ENCODE data around the gene KRT76. TPM values are rescaled to one million over a fixed set of nuclear protein-coding genes. Genes with fewer than 3 reads are reported as not detected.

KRT76 gene
- total RNA-seq (2014; rRNA removed; shearing (Covaris generic)) (not detected in 2 replicates), polyA plus RNA-seq (2016; fragmentation: Nextera tagmentation; extraction: Ambion mirVana) (not detected in 2 replicates)

- no peaks in the 10 kb centered on the region for H3K9me3 ChIP-seq (ENCODE audit: low read depth)
- no peaks in the 10 kb centered on the region for H4K20me1 ChIP-seq (ENCODE audit: insufficient read depth)
- H3F3A ChIP-seq (ENCODE audit: insufficient read depth): no peaks in the 10 kb centered on the region
- H3K27ac ChIP-seq: no peak within 1 kb of the TSS
- H3K79me2 ChIP-seq (ENCODE audit: insufficient read depth): no peaks in the 10 kb centered on the region
- TF ChIP-seq EZH2 (IDR thresholded peaks at IDR 0.05; ENCODE audit: insufficient read depth, poor library complexity, severe bottlenecking) (no peak), EZH2phosphoT487 (IDR thresholded peaks at IDR 0.05; ENCODE audit: insufficient read depth, low read depth) (no peak)
- H3K27me3 ChIP-seq (replicated peaks; ENCODE audit: insufficient read depth): peaks cover 82% of the 10 kb centered on the region
- H3K4me1 ChIP-seq (ENCODE audit: insufficient read depth): no peaks in the 10 kb centered on the region
- H3K4me2 ChIP-seq (ENCODE audit: unreplicated experiment): no peak within 1 kb of the TSS
- DNase-seq: no peak
- no peak within 1 kb of the TSS for H3K4me3 ChIP-seq
- no peaks in the 10 kb centered on the region for H3K36me3 ChIP-seq (ENCODE audit: low read depth)
- in situ Hi-C loops (cut with MboI): no loop called here
- no peak within 1 kb of the TSS for H2AFZ ChIP-seq
- WGBS, 2 experiments (ENCODE audit: low coverage in 1 of 2, low lambda C conversion rate in 2 of 2, missing lambda C conversion rate in 2 of 2): 51 to 56% methylated on average over 8 of the region's 8 CpGs
- no peaks in the 10 kb centered on the region for H3K9me2 ChIP-seq (ENCODE audit: insufficient read depth)
- no peak within 1 kb of the TSS for H3K9ac ChIP-seq
Measured at GRCh38 chr12:52776913-52777395, at the start of gene KRT76. KRT76 (minus strand) TSS chr12:52777345; CDS start chr12:52777291, 54 bp downstream.

- no peak overlapping the region for H3K9ac ChIP-seq
- no peaks in the 10 kb centered on the region for H3K79me2 ChIP-seq (ENCODE audit: insufficient read depth)
- H3K27me3 ChIP-seq (replicated peaks; ENCODE audit: insufficient read depth): no peaks in the 10 kb centered on the region
- no peak overlapping the region for H3K4me2 ChIP-seq (ENCODE audit: unreplicated experiment)
- H3K9me3 ChIP-seq (ENCODE audit: low read depth): no peaks in the 10 kb centered on the region
- DNase-seq: no peak
- WGBS, 2 experiments (ENCODE audit: low coverage in 1 of 2, low lambda C conversion rate in 2 of 2, missing lambda C conversion rate in 2 of 2): 63% methylated on average over 4 of the region's 4 CpGs
- in situ Hi-C loops (cut with MboI): no loop called here
- H3K4me3 ChIP-seq: no peak overlapping the region
- H2AFZ ChIP-seq: no peak overlapping the region
- no peaks in the 10 kb centered on the region for H3K36me3 ChIP-seq (ENCODE audit: low read depth)
- H3K27ac ChIP-seq: no peak overlapping the region
- H3F3A ChIP-seq (ENCODE audit: insufficient read depth): peaks cover 8% of the 10 kb centered on the region; the same call in 1 of the 2 replicates
- no peaks in the 10 kb centered on the region for H4K20me1 ChIP-seq (ENCODE audit: insufficient read depth)
- H3K4me1 ChIP-seq (ENCODE audit: insufficient read depth): peaks cover 18% of the 10 kb centered on the region
- TF ChIP-seq EZH2phosphoT487 (IDR thresholded peaks at IDR 0.05; ENCODE audit: insufficient read depth, low read depth) (no peak), EZH2 (IDR thresholded peaks at IDR 0.05; ENCODE audit: insufficient read depth, poor library complexity, severe bottlenecking) (no peak)
- H3K9me2 ChIP-seq (ENCODE audit: insufficient read depth): no peaks in the 10 kb centered on the region; the same call in 1 of the 2 replicates
Measured at GRCh38 chr12:52825961-52826360, 48.8 kb upstream of the KRT76 start.

DNA sequence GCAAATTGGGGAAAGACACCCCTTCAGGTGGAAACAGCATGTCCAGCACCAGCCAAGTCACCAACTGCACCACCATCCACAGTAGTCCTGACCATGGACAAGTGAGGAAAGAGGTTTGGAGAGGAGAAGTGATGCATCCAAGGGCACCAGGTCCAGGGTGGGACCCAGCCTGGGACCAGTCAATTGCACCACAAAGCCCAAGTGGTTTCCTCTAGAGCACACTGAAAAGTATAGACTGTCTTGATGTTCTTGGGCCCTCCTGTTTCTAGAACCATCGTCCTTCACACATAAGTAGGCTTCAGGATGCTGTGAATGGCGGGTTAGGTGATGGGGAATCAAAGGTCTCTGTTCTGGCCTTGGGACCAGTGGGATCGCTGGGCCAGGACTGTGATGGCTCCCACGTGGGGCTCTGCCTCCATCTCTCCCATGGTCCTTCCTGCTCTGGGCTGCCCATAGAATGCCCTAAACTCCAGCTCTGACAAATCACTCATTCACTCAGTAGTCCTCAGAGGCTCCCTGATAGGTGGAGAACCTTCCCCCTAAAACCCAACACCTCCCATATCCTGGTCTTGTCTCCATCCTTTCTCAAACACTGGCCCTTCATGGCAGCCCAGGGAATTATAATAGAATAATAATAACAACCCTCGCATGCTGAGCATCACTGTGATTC lies 47.7 kb upstream of the KRT76 start:
- Histone ChIP-seq H3F3A (ENCODE audit: insufficient read depth) (peaks cover 8% of the 10 kb centered on the region; the same call in 1 of the 2 replicates), H3K27me3 (replicated peaks; ENCODE audit: insufficient read depth) (peaks cover 4% of the 10 kb centered on the region; the same call in 1 of the 2 replicates), H3K9me3 (ENCODE audit: low read depth) (no peaks in the 10 kb centered on the region), H3K4me1 (ENCODE audit: insufficient read depth) (peaks cover 18% of the 10 kb centered on the region), H4K20me1 (ENCODE audit: insufficient read depth) (no peaks in the 10 kb centered on the region), H3K4me3 (no peak overlapping the region), H3K9ac (no peak overlapping the region), H3K4me2 (ENCODE audit: unreplicated experiment) (no peak overlapping the region), H3K27ac (no peak overlapping the region), H3K79me2 (ENCODE audit: insufficient read depth) (no peaks in the 10 kb centered on the region), H3K36me3 (ENCODE audit: low read depth) (no peaks in the 10 kb centered on the region), H3K9me2 (ENCODE audit: insufficient read depth) (no peaks in the 10 kb centered on the region; the same call in 1 of the 2 replicates), H2AFZ (no peak overlapping the region)
- DNase-seq: no peak
- in situ Hi-C loops (cut with MboI): no loop called here
- TF ChIP-seq EZH2 (IDR thresholded peaks at IDR 0.05; ENCODE audit: insufficient read depth, poor library complexity, severe bottlenecking) (no peak), EZH2phosphoT487 (IDR thresholded peaks at IDR 0.05; ENCODE audit: insufficient read depth, low read depth) (no peak)
- 65 to 66% methylated on average over 5 of the region's 5 CpGs for WGBS, 2 experiments (ENCODE audit: low coverage in 1 of 2, low lambda C conversion rate in 2 of 2, missing lambda C conversion rate in 2 of 2)

DNA sequence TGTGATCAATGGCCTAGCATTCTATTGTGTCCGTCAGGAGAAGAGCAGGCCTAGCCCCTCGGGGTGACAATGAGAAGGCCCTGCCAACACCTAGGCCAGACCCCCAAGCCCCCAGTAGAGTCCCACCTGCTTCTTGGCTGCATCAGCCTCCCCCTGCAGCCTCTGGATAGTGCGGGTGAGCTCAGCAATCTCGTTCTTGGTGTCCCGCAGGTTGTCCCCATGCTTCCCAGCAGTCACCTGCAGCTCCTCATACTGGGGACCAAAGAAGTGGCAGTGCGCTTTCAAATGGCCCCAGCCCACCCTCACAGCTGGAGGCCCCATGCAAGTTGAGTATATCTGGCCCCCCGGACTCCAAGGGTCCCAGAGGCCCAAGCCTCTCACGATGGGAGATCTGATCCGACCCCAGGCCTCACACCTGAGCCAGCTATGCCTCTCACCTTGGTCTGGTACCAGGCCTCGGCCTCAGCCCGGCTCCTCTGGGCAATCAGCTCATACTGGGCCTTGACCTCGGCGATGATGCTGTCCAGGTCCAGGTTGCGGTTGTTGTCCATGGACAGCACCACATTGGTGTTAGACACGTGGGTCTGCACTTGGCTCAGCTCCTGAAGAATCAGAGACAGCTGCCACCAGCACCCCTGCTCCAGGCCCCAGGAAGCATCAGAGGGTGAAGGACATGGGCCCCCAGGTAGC lies 46.8 kb upstream of the KRT76 start:
- in situ Hi-C loops (cut with MboI): no loop called here
- peaks cover 18% of the 10 kb centered on the region for H3K4me1 ChIP-seq (ENCODE audit: insufficient read depth)
- no peaks in the 10 kb centered on the region for H3K79me2 ChIP-seq (ENCODE audit: insufficient read depth)
- no peaks in the 10 kb centered on the region for H3K36me3 ChIP-seq (ENCODE audit: low read depth)
- H3K27me3 ChIP-seq (replicated peaks; ENCODE audit: insufficient read depth): peaks cover 11% of the 10 kb centered on the region
- H3F3A ChIP-seq (ENCODE audit: insufficient read depth): peaks cover 8% of the 10 kb centered on the region; the same call in 1 of the 2 replicates
- no peak for DNase-seq
- 77 to 86% methylated on average over 15 of the region's 15 CpGs for WGBS, 2 experiments (ENCODE audit: low coverage in 1 of 2, low lambda C conversion rate in 2 of 2, missing lambda C conversion rate in 2 of 2)
- no peak overlapping the region for H3K9ac ChIP-seq
- H3K9me2 ChIP-seq (ENCODE audit: insufficient read depth): no peaks in the 10 kb centered on the region; the same call in 1 of the 2 replicates
- H3K4me2 ChIP-seq (ENCODE audit: unreplicated experiment): no peak overlapping the region
- no peaks in the 10 kb centered on the region for H3K9me3 ChIP-seq (ENCODE audit: low read depth)
- H4K20me1 ChIP-seq (ENCODE audit: insufficient read depth): no peaks in the 10 kb centered on the region
- no peak overlapping the region for H3K4me3 ChIP-seq
- TF ChIP-seq EZH2 (IDR thresholded peaks at IDR 0.05; ENCODE audit: insufficient read depth, poor library complexity, severe bottlenecking) (no peak), EZH2phosphoT487 (IDR thresholded peaks at IDR 0.05; ENCODE audit: insufficient read depth, low read depth) (no peak)
- H3K27ac ChIP-seq: no peak overlapping the region
- no peak overlapping the region for H2AFZ ChIP-seq

Measured in GM23248 (cell line).